ENCODE measurements around the gene IL2RA.

The IL2RA gene

DNA sequence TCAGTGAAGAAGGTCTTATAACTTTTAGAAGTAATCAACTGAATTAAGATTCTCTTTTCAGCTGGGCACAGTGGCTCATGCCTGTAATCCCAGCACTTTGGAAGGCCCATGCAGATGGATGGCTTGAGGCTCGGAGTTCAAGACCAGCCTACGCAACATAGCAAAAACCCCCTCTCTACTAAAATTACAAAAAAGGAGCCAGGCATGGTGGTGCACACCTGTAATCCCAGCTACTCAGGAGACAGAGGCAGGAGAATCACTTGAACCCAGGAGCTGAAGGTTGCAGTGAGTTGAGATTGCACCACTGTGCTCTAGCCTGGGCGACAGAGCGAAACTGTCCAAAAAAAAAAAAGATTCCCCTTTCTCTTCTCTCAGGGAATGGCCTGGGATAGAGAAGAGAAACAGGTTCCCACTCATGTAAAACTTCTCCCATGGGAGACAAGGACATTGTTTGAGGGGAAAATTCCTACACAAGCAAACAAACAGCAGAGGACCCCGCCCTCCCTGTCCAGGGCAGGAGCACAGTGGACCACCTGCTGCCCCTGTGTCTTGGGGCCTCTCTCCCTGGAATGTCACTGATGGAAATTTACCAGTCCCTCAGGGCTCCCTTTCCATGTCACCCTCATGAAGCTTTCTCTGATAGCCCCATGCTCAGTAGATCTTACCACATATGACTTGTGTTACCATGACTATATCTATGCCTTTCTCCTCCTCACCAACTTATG, 5.6 kb downstream of the IL2RA start:
- no peak for DNase-seq (ENCODE audit: low read depth)
- TF ChIP-seq, protein P1, sequence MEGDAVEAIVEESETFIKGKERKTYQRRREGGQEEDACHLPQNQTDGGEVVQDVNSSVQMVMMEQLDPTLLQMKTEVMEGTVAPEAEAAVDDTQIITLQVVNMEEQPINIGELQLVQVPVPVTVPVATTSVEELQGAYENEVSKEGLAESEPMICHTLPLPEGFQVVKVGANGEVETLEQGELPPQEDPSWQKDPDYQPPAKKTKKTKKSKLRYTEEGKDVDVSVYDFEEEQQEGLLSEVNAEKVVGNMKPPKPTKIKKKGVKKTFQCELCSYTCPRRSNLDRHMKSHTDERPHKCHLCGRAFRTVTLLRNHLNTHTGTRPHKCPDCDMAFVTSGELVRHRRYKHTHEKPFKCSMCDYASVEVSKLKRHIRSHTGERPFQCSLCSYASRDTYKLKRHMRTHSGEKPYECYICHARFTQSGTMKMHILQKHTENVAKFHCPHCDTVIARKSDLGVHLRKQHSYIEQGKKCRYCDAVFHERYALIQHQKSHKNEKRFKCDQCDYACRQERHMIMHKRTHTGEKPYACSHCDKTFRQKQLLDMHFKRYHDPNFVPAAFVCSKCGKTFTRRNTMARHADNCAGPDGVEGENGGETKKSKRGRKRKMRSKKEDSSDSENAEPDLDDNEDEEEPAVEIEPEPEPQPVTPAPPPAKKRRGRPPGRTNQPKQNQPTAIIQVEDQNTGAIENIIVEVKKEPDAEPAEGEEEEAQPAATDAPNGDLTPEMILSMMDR (conservative IDR thresholded peaks at IDR 0.05; ENCODE audit: low read depth, low read length), result no peak
- H3K4me3 ChIP-seq (ENCODE audit: low read depth, low read length), result no peak overlapping the region

- DNase-seq (ENCODE audit: low read depth), result no peak
- H3K4me3 ChIP-seq (ENCODE audit: low read depth, low read length), result no peak overlapping the region
- TF ChIP-seq, protein P1 (conservative IDR thresholded peaks at IDR 0.05; ENCODE audit: low read depth, low read length), result no peak
Observed at GRCh38 chr10:6055929-6056328, 6.2 kb downstream of the IL2RA start.

- no peak for DNase-seq (ENCODE audit: low read depth)
- H3K4me3 ChIP-seq (ENCODE audit: low read depth, low read length), result no peak overlapping the region
- TF ChIP-seq, protein P1 (conservative IDR thresholded peaks at IDR 0.05; ENCODE audit: low read depth, low read length), result no peak
Observed at GRCh38 chr10:6054884-6055283, 7.3 kb downstream of the IL2RA start.

DNA sequence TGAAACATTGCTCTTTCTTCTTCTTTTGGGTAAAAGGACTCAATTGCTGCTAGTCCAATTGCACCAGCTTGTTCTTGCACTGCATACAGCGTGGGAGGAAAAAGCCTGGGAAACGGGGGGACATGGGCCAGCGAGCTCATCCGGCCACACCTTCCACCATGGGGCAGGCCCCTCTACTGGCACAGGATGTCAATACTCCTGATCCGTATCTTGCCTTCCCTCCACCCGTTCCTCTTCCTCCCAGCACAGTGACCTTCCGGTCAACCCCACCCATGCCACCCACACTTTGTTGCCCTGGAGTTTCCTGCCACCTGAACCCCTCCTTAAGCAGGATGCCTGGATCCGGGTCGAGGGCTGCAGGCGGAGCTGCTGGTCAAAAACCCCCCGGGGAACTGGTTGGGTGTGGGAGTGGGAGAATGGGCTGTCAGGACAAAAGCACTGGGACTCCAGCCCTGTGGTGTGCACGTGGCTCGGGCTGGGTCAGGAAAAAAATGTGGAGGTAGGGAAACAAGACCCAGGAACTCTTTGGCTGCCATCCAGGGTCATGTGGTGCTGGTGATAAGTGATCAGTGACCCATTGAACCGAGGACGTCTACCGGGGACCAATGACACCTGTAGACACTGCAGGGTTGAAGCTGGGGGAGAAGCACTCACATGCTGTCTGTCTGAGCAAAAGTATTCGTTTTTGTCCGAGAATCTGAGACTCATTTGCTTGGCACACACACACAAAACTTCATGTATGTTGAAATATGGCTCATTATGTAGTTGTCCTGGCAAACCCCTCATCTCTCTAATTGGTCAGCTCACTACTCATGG, 8.1 kb downstream of the IL2RA start:
- TF ChIP-seq, protein P1 (conservative IDR thresholded peaks at IDR 0.05; ENCODE audit: low read depth, low read length), result no peak
- no peak for DNase-seq (ENCODE audit: low read depth)
- no peak overlapping the region for H3K4me3 ChIP-seq (ENCODE audit: low read depth, low read length)

DNA sequence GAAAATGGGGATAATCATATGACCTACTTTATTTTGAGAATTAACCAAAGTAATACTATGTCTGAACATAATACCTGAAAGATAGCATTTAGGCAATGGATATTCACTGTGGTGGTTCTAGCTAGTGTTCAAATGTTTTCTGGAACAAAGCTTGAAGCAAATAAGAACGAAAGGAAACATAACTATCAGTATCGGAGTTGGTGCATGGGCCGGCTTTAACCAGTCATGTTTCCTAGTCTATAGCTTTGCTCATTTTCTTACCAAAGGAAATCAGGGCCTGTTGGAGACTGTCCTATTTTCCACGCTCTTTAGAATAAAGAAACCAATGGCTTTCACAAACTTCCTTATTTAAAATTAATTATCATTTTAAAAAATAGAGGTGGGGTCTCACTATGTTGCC, 8.9 kb downstream of the IL2RA start:
- no peak for DNase-seq (ENCODE audit: low read depth)
- TF ChIP-seq, protein P1 (conservative IDR thresholded peaks at IDR 0.05; ENCODE audit: low read depth, low read length), result no peak

DNA sequence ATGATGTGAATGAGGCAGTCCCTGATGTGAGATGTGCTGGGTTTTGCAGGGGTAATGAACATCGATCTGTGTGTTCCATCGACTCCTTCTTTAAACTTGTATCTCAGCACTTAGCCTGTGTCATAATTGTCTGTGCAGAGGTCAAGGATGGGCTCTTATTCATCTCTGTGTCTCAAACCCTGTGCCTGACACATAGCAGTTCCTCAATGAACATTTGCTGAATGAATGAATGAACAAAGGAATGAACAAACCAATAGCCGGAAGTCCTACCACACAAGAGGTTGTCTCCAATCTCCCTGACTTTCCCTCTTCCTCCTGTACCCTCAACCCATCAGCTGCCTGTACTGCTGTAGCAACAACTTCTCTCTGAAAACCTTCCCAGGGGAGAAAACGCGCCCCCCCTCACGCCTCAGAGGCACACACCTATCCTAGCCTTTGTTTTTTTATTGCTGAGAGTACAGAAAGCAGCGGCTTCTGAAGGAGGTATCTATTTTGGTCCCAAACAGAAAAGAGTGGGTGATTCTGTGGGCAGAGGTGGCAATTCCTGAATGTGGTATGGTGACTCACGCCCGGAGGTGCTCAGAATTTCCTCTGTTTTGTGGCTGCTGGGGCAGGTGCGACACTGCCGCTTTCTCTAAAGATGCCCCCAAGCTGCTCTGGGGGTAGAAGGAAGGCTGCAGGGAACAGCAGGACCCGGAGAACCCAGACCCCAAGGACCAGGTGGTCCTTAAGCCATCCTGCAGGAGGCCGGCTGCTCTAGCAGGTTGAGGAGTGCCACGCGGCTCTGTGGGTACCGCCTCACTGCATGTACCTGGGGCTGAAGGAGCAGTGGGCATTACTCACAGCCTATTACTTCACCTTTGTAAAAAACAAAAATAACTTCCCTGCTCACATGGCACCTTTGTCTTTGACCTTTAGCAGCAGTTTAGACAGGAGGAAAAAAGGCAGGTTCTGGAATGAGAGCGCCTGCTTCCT, 9.6 kb downstream of the IL2RA start:
- DNase-seq (ENCODE audit: low read depth), result no peak
- H3K4me3 ChIP-seq (ENCODE audit: low read depth, low read length), result no peak overlapping the region
- TF ChIP-seq, protein P1 (conservative IDR thresholded peaks at IDR 0.05; ENCODE audit: low read depth, low read length), result no peak

More for the DNA sequence above, 8.9 kb downstream of the IL2RA start:
- H3K4me3 ChIP-seq (ENCODE audit: low read depth, low read length), result no peak overlapping the region

Data from choroid plexus epithelial cell (primary cell).